C4-2B (cell line): Measurements from ENCODE around the gene NLRP7.
"Not testable (repeated sequence)": the region's sequence is repeated elsewhere in the genome, so short reads cannot be mapped to it uniquely, and the experiment has no call there.

Experiments
- CTCF ChIP-seq: fragments of 450-650 bp; conservative IDR thresholded peaks from 2 replicates; pipeline ENCODE4 v1.5.1; 2017; ENCODE audit warnings: mild to moderate bottlenecking
- ZFX ChIP-seq: fragments of 450-650 bp; IDR thresholded peaks from 2 replicates; pipeline ENCODE4 v1.6.1; 2017

GRCh38 chr19:54919646-54920563 is 27.4 kb downstream of the NLRP7 start:
- peak; percentile 71 for TF ChIP-seq CTCF
- TF ChIP-seq ZFX = not testable (repeated sequence)
